Measurements from ENCODE around the gene SLC17A1. TPM values are rescaled to one million over a fixed set of nuclear protein-coding genes. Genes with fewer than 3 reads are reported as not detected.

Gene SLC17A1
- total RNA-seq, 6 experiments from 2014 or later = not detected

GRCh38 chr6:25774120-25774715 lies 57.6 kb downstream of the SLC17A1 start:
- no peak overlapping the region for H3K4me3 Mint-ChIP-seq
- DNase-seq = no peak
- H3K9me3 Mint-ChIP-seq = no peaks in the 10 kb centered on the region; the same call in 1 of the 2 replicates
- H3K36me3 Mint-ChIP-seq (ENCODE audit: low read depth) = no peaks in the 10 kb centered on the region
- no peak for TF ChIP-seq CTCF (IDR thresholded peaks at IDR 0.05)
- H3K27ac Mint-ChIP-seq = no peak overlapping the region
- H3K27me3 Mint-ChIP-seq (ENCODE audit: insufficient read depth) = no peaks in the 10 kb centered on the region; the same call in 1 of the 2 replicates
- no peaks in the 10 kb centered on the region for H3K4me1 Mint-ChIP-seq (ENCODE audit: low read depth)

- Mint-ChIP-seq H3K9me3 (no peaks in the 10 kb centered on the region; the same call in 1 of the 2 replicates), H3K36me3 (ENCODE audit: low read depth) (no peaks in the 10 kb centered on the region), H3K4me3 (no peak overlapping the region), H3K4me1 (ENCODE audit: low read depth) (no peaks in the 10 kb centered on the region), H3K27ac (no peak overlapping the region), H3K27me3 (ENCODE audit: insufficient read depth) (no peaks in the 10 kb centered on the region; the same call in 1 of the 2 replicates)
- DNase-seq = peak; percentile 7
- no peak for TF ChIP-seq CTCF (IDR thresholded peaks at IDR 0.05)
Measured at GRCh38 chr6:25769983-25770382, 61.9 kb downstream of the SLC17A1 start.

GRCh38 chr6:25768566-25768965 lies 63.3 kb downstream of the SLC17A1 start:
- no peaks in the 10 kb centered on the region; the same call in 1 of the 2 replicates for H3K9me3 Mint-ChIP-seq
- DNase-seq = no peak
- no peaks in the 10 kb centered on the region for H3K36me3 Mint-ChIP-seq (ENCODE audit: low read depth)
- no peak overlapping the region for H3K27ac Mint-ChIP-seq
- no peaks in the 10 kb centered on the region for H3K4me1 Mint-ChIP-seq (ENCODE audit: low read depth)
- H3K4me3 Mint-ChIP-seq = no peak overlapping the region
- H3K27me3 Mint-ChIP-seq (ENCODE audit: insufficient read depth) = no peaks in the 10 kb centered on the region; the same call in 1 of the 2 replicates
- no peak for TF ChIP-seq CTCF (IDR thresholded peaks at IDR 0.05)

- Mint-ChIP-seq H3K27ac (no peak overlapping the region), H3K9me3 (no peaks in the 10 kb centered on the region), H3K36me3 (ENCODE audit: low read depth) (no peaks in the 10 kb centered on the region), H3K4me3 (no peak overlapping the region), H3K27me3 (ENCODE audit: insufficient read depth) (no peaks in the 10 kb centered on the region; the same call in 1 of the 2 replicates), H3K4me1 (ENCODE audit: low read depth) (no peaks in the 10 kb centered on the region)
- no peak for TF ChIP-seq CTCF (IDR thresholded peaks at IDR 0.05)
- DNase-seq = no peak
Measured at GRCh38 chr6:25764611-25765010, 67.2 kb downstream of the SLC17A1 start.

- Mint-ChIP-seq H3K9me3 (0 out of 2 replicates have a peak, but pooled peaks cover 7% of the 10 kb centered on the region), H3K27me3 (ENCODE audit: insufficient read depth) (no peaks in the 10 kb centered on the region; the same call in 1 of the 2 replicates), H3K27ac (no peak overlapping the region), H3K36me3 (ENCODE audit: low read depth) (no peaks in the 10 kb centered on the region), H3K4me3 (no peak overlapping the region), H3K4me1 (ENCODE audit: low read depth) (no peaks in the 10 kb centered on the region)
- no peak for DNase-seq
- no peak for TF ChIP-seq CTCF (IDR thresholded peaks at IDR 0.05)
Measured at GRCh38 chr6:25757936-25758642, 73.8 kb downstream of the SLC17A1 start.
